ENCODE results near the gene PDYN.

DNA sequence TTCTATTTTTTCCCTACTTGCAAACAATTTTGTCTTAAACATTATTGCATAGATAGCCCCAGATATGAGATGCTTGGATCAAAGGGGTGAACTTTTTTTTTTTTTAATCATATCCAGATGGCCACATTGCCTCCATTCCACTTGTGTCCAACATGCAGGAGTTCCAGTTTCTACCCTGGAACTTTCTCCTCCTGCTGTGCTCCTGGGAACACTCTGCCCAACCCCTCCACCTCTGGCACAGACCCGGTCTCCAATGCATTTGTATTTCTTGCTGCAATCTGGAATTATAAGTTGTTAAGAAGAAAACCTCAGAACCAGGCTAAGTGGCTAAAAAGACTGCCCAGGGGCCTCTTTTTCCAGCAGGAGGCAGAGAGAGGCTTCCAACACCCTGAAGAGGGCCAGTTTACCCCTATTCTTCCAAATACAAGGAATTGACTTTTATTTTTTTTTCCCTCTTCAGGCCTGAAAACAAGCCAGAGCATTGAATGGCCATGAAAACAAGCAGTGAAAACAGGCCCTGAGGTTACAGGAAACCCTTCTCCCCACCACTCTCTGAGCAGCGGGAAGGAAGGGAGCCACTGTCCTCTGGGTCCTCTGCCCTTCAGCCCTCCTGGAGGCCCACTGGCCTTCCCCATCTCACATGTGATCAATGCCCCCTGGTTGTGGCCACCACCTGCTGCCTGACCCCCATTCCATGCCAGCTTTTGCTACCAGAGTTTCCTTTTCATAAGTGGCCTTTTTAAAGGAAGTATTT lies 44.3 kb downstream of the PDYN start:
- TF ChIP-seq ELF1 (tag; IDR thresholded peaks at IDR 0.05): no peak
- TF ChIP-seq, protein P1, sequence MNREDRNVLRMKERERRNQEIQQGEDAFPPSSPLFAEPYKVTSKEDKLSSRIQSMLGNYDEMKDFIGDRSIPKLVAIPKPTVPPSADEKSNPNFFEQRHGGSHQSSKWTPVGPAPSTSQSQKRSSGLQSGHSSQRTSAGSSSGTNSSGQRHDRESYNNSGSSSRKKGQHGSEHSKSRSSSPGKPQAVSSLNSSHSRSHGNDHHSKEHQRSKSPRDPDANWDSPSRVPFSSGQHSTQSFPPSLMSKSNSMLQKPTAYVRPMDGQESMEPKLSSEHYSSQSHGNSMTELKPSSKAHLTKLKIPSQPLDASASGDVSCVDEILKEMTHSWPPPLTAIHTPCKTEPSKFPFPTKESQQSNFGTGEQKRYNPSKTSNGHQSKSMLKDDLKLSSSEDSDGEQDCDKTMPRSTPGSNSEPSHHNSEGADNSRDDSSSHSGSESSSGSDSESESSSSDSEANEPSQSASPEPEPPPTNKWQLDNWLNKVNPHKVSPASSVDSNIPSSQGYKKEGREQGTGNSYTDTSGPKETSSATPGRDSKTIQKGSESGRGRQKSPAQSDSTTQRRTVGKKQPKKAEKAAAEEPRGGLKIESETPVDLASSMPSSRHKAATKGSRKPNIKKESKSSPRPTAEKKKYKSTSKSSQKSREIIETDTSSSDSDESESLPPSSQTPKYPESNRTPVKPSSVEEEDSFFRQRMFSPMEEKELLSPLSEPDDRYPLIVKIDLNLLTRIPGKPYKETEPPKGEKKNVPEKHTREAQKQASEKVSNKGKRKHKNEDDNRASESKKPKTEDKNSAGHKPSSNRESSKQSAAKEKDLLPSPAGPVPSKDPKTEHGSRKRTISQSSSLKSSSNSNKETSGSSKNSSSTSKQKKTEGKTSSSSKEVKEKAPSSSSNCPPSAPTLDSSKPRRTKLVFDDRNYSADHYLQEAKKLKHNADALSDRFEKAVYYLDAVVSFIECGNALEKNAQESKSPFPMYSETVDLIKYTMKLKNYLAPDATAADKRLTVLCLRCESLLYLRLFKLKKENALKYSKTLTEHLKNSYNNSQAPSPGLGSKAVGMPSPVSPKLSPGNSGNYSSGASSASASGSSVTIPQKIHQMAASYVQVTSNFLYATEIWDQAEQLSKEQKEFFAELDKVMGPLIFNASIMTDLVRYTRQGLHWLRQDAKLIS (CRISPR knock-in tag; IDR thresholded peaks at IDR 0.05): no peak
- TF ChIP-seq ZNF347 (CRISPR knock-in tag; IDR thresholded peaks at IDR 0.05; ENCODE audit: low read depth): no peak
- TF ChIP-seq CCNT2 (IDR thresholded peaks at IDR 0.05; ENCODE audit: borderline replicate concordance, extremely low read depth, insufficient read length, low read depth, low read length): no peak
- no peak for TF ChIP-seq DACH1 (IDR thresholded peaks at IDR 0.05; ENCODE audit: partially characterized antibody)
- no peak for TF ChIP-seq CBFB (CRISPR knock-in tag; IDR thresholded peaks at IDR 0.05)
- no peak for TF ChIP-seq SMARCA5 (IDR thresholded peaks at IDR 0.05)
- TF ChIP-seq CBX1 (IDR thresholded peaks at IDR 0.05; ENCODE audit: low read depth): no peak

Data from K562 (cell line).